ENCODE data around the gene OTC. TPM values are rescaled to one million over a fixed set of nuclear protein-coding genes. Genes with fewer than 3 reads are reported as not detected.

Gene OTC
- total and polyA plus RNA-seq, 7 experiments from 2014 or later = not detected

DNA sequence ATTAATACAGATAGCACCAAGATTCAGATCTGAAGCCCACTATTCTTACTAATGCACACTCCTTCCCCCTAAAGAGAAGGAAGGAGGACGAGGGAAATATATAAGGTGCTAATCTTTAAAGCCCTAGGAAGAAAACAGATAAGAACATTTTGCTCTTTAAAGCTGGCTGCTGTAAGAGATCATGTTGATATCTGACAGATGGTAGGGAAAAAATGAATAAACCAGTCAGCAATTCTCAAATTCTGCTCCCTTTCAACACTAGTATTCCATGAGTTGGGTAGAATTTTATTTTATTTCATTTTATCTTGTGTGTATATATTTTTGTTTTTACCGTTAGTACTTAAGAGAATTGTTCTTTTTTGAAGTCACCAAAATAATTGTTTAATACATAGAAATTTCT is 19.2 kb downstream of the OTC start:
- H3K27me3 ChIP-seq (ENCODE audit: control insufficient read depth in 2 of 2, insufficient read depth in 2 of 2, low read length in 2 of 2) = no peaks in the 10 kb centered on the region
- H3K9me3 ChIP-seq (ENCODE audit: control insufficient read depth in 2 of 3, low read length in 3 of 3) = no peaks in the 10 kb centered on the region
- Mint-ChIP-seq H3K4me1 (no peaks in the 10 kb centered on the region), H3K4me3 (no peak overlapping the region), H3K27ac (no peak overlapping the region), H3K36me3 (no peaks in the 10 kb centered on the region), H3K9me3 (no peaks in the 10 kb centered on the region), H3K27me3 (peaks cover 0 to 16% (median 0%) of the 10 kb centered on the region in 5 donors)
- no peaks in the 10 kb centered on the region for H3K36me3 ChIP-seq (ENCODE audit: control insufficient read depth in 2 of 3, insufficient read depth in 3 of 3, low read length in 3 of 3)
- ChIA-PET CTCF (no interaction called here), POLR2A (no interaction called here)
- H3K4me1 ChIP-seq (ENCODE audit: control insufficient read depth in 2 of 2, insufficient read depth in 2 of 2, low read length in 2 of 2) = no peaks in the 10 kb centered on the region
- ATAC-seq = no peak
- no peak for DNase-seq
- no peak overlapping the region for H3K27ac ChIP-seq (ENCODE audit: low read depth, low read length)
- intact Hi-C loops (cut with micrococcal nuclease) = no loop called here
- H3K4me3 ChIP-seq (ENCODE audit: low read length) = no peak overlapping the region

DNA sequence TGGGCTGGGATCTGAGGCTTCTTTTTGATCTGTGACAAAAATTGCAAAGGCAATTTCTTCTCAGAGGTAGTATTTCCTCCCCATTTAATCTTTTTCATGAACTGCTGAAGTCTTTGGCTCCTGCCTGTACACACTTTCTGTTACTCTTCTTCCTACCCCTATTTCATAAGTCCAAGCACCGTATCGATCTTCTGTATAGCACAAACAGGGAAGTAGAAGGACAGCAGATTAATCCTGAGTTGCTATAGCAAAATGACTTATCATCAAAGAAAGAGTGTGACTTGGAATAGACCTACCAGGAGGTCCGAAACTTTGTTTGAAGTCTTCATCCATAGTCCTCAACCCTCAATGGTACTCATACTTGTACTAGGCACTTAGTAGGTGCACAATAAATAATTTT is 22.0 kb downstream of the OTC start:
- H3K27me3 Mint-ChIP-seq = peaks cover 0 to 18% (median 9%) of the 10 kb centered on the region in 5 donors
- H3K27ac Mint-ChIP-seq = no peak overlapping the region
- Histone ChIP-seq H3K27me3 (ENCODE audit: control insufficient read depth in 2 of 2, insufficient read depth in 2 of 2, low read length in 2 of 2) (no peaks in the 10 kb centered on the region), H3K4me1 (ENCODE audit: control insufficient read depth in 2 of 2, insufficient read depth in 2 of 2, low read length in 2 of 2) (no peaks in the 10 kb centered on the region), H3K9me3 (ENCODE audit: control insufficient read depth in 2 of 3, low read length in 3 of 3) (no peaks in the 10 kb centered on the region), H3K4me3 (ENCODE audit: low read length) (no peak overlapping the region), H3K27ac (ENCODE audit: low read depth, low read length) (no peak overlapping the region), H3K36me3 (ENCODE audit: control insufficient read depth in 2 of 3, insufficient read depth in 3 of 3, low read length in 3 of 3) (no peaks in the 10 kb centered on the region)
- ChIA-PET CTCF (no interaction called here), POLR2A (no interaction called here)
- peaks cover 0 to 4% (median 0%) of the 10 kb centered on the region in 11 donors for H3K9me3 Mint-ChIP-seq
- no peaks in the 10 kb centered on the region for H3K4me1 Mint-ChIP-seq
- no peaks in the 10 kb centered on the region for H3K36me3 Mint-ChIP-seq
- ATAC-seq (no peak), DNase-seq (no peak)
- no peak overlapping the region for H3K4me3 Mint-ChIP-seq
- intact Hi-C loops (cut with micrococcal nuclease) = no loop called here

DNA sequence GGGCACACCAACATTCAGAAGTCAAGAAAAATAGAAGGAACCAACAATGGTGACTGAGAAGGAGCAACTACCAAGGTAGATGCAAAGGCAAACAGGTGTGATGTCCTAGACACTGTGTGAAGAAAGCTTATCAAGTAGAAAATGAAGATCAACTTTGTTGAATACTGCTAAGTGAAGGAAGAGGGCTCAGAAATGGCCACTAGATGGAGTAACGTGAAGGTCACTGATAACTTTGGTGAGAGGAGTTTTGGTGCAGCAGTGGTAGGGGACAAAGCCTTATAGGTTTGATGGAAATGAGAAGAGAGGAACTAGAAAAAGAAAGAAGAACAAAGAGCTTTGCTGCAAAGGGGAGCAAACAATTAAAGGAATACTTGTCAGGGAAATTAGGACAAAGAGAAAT is 23.5 kb downstream of the OTC start:
- Mint-ChIP-seq H3K36me3 (no peaks in the 10 kb centered on the region), H3K27ac (no peak overlapping the region), H3K4me3 (no peak overlapping the region), H3K4me1 (no peaks in the 10 kb centered on the region), H3K27me3 (peaks cover 0 to 17% (median 9%) of the 10 kb centered on the region in 5 donors), H3K9me3 (peaks cover 0 to 4% (median 0%) of the 10 kb centered on the region in 11 donors)
- Histone ChIP-seq H3K27ac (ENCODE audit: low read depth, low read length) (no peak overlapping the region), H3K4me3 (ENCODE audit: low read length) (no peak overlapping the region), H3K36me3 (ENCODE audit: control insufficient read depth in 2 of 3, insufficient read depth in 3 of 3, low read length in 3 of 3) (no peaks in the 10 kb centered on the region), H3K4me1 (ENCODE audit: control insufficient read depth in 2 of 2, insufficient read depth in 2 of 2, low read length in 2 of 2) (no peaks in the 10 kb centered on the region), H3K27me3 (ENCODE audit: control insufficient read depth in 2 of 2, insufficient read depth in 2 of 2, low read length in 2 of 2) (no peaks in the 10 kb centered on the region), H3K9me3 (ENCODE audit: control insufficient read depth in 2 of 3, low read length in 3 of 3) (no peaks in the 10 kb centered on the region)
- intact Hi-C loops (cut with micrococcal nuclease) = no loop called here
- CTCF ChIA-PET = no interaction called here
- ATAC-seq (no peak), DNase-seq (no peak)
- POLR2A ChIA-PET = no interaction called here

DNA sequence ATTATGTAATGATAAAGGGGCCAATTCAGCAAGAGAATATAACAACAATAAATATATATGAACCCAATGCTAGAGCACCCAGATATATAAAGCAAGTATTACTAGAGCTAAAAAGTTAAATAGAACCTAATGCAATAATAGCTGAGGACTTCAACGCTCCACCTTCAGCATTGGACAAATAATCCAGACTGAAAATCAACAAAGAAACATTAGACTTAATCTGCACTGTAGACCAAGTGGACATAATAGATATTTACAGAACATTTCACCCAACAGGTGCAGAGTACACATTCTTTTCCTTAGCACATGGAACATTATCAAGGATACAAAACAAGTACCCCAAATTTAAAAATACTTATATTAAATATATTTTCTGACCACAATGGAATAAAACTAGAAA is 24.3 kb downstream of the OTC start:
- peaks cover 0 to 4% (median 0%) of the 10 kb centered on the region in 11 donors for H3K9me3 Mint-ChIP-seq
- ChIA-PET POLR2A (no interaction called here), CTCF (no interaction called here)
- Histone ChIP-seq H3K27me3 (ENCODE audit: control insufficient read depth in 2 of 2, insufficient read depth in 2 of 2, low read length in 2 of 2) (no peaks in the 10 kb centered on the region), H3K27ac (ENCODE audit: low read depth, low read length) (no peak overlapping the region), H3K4me1 (ENCODE audit: control insufficient read depth in 2 of 2, insufficient read depth in 2 of 2, low read length in 2 of 2) (no peaks in the 10 kb centered on the region), H3K9me3 (ENCODE audit: control insufficient read depth in 2 of 3, low read length in 3 of 3) (no peaks in the 10 kb centered on the region), H3K36me3 (ENCODE audit: control insufficient read depth in 2 of 3, insufficient read depth in 3 of 3, low read length in 3 of 3) (no peaks in the 10 kb centered on the region), H3K4me3 (ENCODE audit: low read length) (no peak overlapping the region)
- peaks cover 2 to 12% (median 9%) of the 10 kb centered on the region in 5 donors for H3K27me3 Mint-ChIP-seq
- intact Hi-C loops (cut with micrococcal nuclease) = no loop called here
- no peaks in the 10 kb centered on the region for H3K36me3 Mint-ChIP-seq
- no peak for ATAC-seq
- no peak overlapping the region for H3K4me3 Mint-ChIP-seq
- no peak overlapping the region for H3K27ac Mint-ChIP-seq
- no peaks in the 10 kb centered on the region for H3K4me1 Mint-ChIP-seq
- DNase-seq = no peak

DNA sequence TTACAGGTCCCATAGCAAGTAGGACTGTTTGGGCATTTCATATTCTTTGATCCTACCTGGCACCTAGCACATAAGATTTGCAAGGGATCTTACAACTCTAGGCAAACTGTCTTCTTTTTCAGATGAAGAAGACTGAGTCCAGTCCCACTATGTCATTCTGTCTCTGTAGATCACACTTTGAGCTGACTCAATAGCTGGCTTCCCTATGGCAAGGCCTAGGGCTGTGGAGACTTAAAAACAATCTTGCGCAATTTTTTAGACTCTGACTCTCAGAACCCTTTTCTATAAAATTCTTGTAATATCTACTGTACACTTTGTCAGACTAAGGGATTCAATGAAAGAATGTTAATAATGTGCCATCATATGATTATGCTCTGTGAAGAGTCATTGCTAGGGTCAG is 26.7 kb downstream of the OTC start:
- H3K27ac ChIP-seq (ENCODE audit: low read depth, low read length) = no peak overlapping the region
- H3K4me3 Mint-ChIP-seq = no peak overlapping the region

DNA sequence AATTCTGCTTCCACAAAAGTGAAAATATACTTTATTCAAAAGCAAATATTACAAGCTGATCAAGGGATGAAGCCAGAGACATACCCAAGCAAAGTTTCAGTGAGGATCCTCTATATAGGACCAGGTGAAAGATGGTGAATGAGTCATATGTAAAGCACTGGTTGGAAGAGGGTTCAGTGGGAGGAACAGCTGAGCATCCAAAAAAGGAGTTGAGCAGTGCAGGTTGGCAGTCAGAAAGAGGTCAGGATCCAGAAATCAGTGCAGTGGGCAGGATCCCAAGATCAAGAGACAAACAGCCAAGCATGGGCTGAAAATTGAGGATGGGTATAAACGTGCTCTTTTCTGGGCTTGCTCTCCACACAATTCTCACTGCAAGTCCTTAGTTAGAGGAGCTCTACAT is 30.3 kb downstream of the OTC start:
- intact Hi-C loops (cut with micrococcal nuclease) = no loop called here
- Histone ChIP-seq H3K27me3 (ENCODE audit: control insufficient read depth in 2 of 2, insufficient read depth in 2 of 2, low read length in 2 of 2) (no peaks in the 10 kb centered on the region), H3K27ac (ENCODE audit: low read depth, low read length) (no peak overlapping the region), H3K36me3 (ENCODE audit: control insufficient read depth in 2 of 3, insufficient read depth in 3 of 3, low read length in 3 of 3) (no peaks in the 10 kb centered on the region), H3K4me1 (ENCODE audit: control insufficient read depth in 2 of 2, insufficient read depth in 2 of 2, low read length in 2 of 2) (no peaks in the 10 kb centered on the region), H3K9me3 (ENCODE audit: control insufficient read depth in 2 of 3, low read length in 3 of 3) (no peaks in the 10 kb centered on the region), H3K4me3 (ENCODE audit: low read length) (no peak overlapping the region)
- DNase-seq = no peak
- H3K27ac Mint-ChIP-seq = no peak overlapping the region
- no peaks in the 10 kb centered on the region for H3K36me3 Mint-ChIP-seq
- no peak for ATAC-seq
- ChIA-PET CTCF (no interaction called here), POLR2A (no interaction called here)
- H3K4me1 Mint-ChIP-seq = no peaks in the 10 kb centered on the region
- peaks cover 0 to 4% (median 0%) of the 10 kb centered on the region in 11 donors for H3K9me3 Mint-ChIP-seq
- peaks cover 0 to 10% (median 7%) of the 10 kb centered on the region in 5 donors for H3K27me3 Mint-ChIP-seq
- no peak overlapping the region for H3K4me3 Mint-ChIP-seq

More for the DNA sequence above, 26.7 kb downstream of the OTC start:
- Histone ChIP-seq H3K27me3 (ENCODE audit: control insufficient read depth in 2 of 2, insufficient read depth in 2 of 2, low read length in 2 of 2) (no peaks in the 10 kb centered on the region), H3K4me1 (ENCODE audit: control insufficient read depth in 2 of 2, insufficient read depth in 2 of 2, low read length in 2 of 2) (no peaks in the 10 kb centered on the region), H3K36me3 (ENCODE audit: control insufficient read depth in 2 of 3, insufficient read depth in 3 of 3, low read length in 3 of 3) (no peaks in the 10 kb centered on the region), H3K9me3 (ENCODE audit: control insufficient read depth in 2 of 3, low read length in 3 of 3) (no peaks in the 10 kb centered on the region), H3K4me3 (ENCODE audit: low read length) (no peak overlapping the region)
- Mint-ChIP-seq H3K27me3 (peaks cover 0 to 9% (median 3%) of the 10 kb centered on the region in 5 donors), H3K27ac (no peak overlapping the region), H3K4me1 (no peaks in the 10 kb centered on the region), H3K36me3 (no peaks in the 10 kb centered on the region), H3K9me3 (peaks cover 0 to 4% (median 0%) of the 10 kb centered on the region in 11 donors)
- ATAC-seq (peak; percentile 36), DNase-seq (no peak)
- intact Hi-C loops (cut with micrococcal nuclease) = no loop called here
- CTCF ChIA-PET = no interaction called here
- POLR2A ChIA-PET = no interaction called here

DNA sequence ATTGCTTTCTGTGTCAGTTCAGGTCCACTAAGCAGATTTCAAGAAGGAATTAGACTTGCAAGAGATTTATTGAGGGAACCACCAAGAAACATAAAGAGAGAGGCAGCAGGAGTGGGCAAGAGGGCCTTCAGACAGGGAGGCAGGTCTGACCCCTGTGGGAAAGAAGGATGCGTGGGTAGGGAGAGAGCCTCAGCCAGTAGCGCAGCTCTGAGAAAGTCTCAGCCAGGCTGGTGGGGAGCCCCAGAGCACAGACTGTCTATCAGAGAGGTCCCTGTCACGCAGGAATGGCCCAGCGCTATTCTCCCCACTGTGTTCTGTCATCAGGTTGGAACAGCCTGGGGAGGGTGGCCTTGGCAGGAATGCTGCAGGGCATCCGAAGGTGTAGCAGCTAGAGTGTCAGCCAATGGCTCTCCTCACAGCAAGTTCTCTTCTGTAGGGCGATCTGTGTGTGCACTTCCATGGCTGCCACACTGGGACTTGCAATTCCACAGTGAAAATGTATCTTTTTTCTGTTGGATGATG is 48.0 kb downstream of the OTC start:
- H3K27me3 ChIP-seq (ENCODE audit: control insufficient read depth in 2 of 2, insufficient read depth in 2 of 2, low read length in 2 of 2) = no peaks in the 10 kb centered on the region
- H3K27ac ChIP-seq (ENCODE audit: low read depth, low read length) = no peak overlapping the region
- intact Hi-C loops (cut with micrococcal nuclease) = no loop called here
- no peaks in the 10 kb centered on the region for H3K9me3 ChIP-seq (ENCODE audit: control insufficient read depth in 2 of 3, low read length in 3 of 3)
- CTCF ChIA-PET = no interaction called here
- no peak overlapping the region for H3K4me3 Mint-ChIP-seq
- H3K4me1 ChIP-seq (ENCODE audit: control insufficient read depth in 2 of 2, insufficient read depth in 2 of 2, low read length in 2 of 2) = no peaks in the 10 kb centered on the region
- H3K9me3 Mint-ChIP-seq = no peaks in the 10 kb centered on the region
- H3K36me3 ChIP-seq (ENCODE audit: control insufficient read depth in 2 of 3, insufficient read depth in 3 of 3, low read length in 3 of 3) = no peaks in the 10 kb centered on the region
- H3K27ac Mint-ChIP-seq = no peak overlapping the region
- peaks cover 0 to 3% (median 0%) of the 10 kb centered on the region in 5 donors for H3K27me3 Mint-ChIP-seq
- H3K36me3 Mint-ChIP-seq = no peaks in the 10 kb centered on the region
- no peak overlapping the region for H3K4me3 ChIP-seq (ENCODE audit: low read length)
- DNase-seq = no peak
- no peak for ATAC-seq
- POLR2A ChIA-PET = no interaction called here
- no peaks in the 10 kb centered on the region for H3K4me1 Mint-ChIP-seq
